ENCODE measurements around the gene MDFIC. TPM values are rescaled to one million over a fixed set of nuclear protein-coding genes. Genes with fewer than 3 reads are reported as not detected.

Gene MDFIC
- total RNA-seq, 3 donors from 2014 or later (not counting 1 experiment from before 2014, with no cell fraction given): 19.1 to 24.0 (median 21.8) TPM

DNA sequence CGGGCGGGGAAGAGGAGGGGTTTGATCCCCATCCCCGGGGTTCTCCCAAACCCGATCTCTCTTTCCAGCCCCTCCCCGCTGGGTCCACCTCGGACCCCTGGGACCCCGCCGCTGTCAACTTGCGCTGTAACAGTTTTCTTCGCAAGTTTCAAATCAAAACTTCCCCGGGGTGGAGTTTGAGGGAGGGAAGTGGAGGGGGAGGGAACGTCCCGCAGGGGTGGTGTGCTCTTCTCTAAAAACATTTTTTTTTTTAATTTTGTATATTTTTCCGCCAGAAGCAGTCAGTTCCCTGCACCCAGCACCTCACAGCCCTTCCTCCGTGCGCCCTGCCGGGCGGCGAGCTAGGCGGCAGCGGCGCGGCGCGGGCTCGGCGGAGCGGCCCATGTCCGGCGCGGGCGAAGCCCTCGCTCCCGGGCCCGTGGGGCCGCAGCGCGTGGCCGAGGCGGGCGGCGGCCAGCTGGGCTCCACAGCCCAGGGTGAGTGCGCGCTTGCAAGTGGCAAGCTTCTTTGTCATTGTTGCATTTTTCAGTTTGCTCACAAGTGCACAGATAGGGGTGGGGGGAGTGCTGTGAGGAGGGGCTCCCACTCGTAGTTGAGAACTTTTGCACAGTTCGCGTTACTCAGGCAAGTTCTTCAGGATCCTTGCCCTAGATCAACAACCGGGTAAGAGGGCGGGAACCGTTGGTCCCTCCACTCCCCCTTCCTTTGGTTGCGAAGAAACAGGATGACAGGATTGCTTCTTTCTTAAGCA lies 933 bp downstream of the MDFIC start:
- no peaks in the 10 kb centered on the region for H3K27me3 Mint-ChIP-seq (ENCODE audit: low read depth in 2 of 2)
- TF ChIP-seq, protein P1, sequence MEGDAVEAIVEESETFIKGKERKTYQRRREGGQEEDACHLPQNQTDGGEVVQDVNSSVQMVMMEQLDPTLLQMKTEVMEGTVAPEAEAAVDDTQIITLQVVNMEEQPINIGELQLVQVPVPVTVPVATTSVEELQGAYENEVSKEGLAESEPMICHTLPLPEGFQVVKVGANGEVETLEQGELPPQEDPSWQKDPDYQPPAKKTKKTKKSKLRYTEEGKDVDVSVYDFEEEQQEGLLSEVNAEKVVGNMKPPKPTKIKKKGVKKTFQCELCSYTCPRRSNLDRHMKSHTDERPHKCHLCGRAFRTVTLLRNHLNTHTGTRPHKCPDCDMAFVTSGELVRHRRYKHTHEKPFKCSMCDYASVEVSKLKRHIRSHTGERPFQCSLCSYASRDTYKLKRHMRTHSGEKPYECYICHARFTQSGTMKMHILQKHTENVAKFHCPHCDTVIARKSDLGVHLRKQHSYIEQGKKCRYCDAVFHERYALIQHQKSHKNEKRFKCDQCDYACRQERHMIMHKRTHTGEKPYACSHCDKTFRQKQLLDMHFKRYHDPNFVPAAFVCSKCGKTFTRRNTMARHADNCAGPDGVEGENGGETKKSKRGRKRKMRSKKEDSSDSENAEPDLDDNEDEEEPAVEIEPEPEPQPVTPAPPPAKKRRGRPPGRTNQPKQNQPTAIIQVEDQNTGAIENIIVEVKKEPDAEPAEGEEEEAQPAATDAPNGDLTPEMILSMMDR (IDR thresholded peaks at IDR 0.05): no peak
- Histone ChIP-seq H3K4me1 (ENCODE audit: control insufficient read depth, insufficient read depth, low read length) (no peaks in the 10 kb centered on the region), H3K27ac (ENCODE audit: low read length) (peak overlapping the region; percentile 92), H3K36me3 (ENCODE audit: control insufficient read depth, insufficient read depth, low read length) (no peaks in the 10 kb centered on the region), H3K9me3 (ENCODE audit: control insufficient read depth, insufficient read depth, low read length) (no peaks in the 10 kb centered on the region), H3K27me3 (ENCODE audit: control insufficient read depth, insufficient read depth, low read length) (no peaks in the 10 kb centered on the region), H3K4me3 (ENCODE audit: low read length) (peak overlapping the region; percentile 96)
- no peaks in the 10 kb centered on the region for H3K9me3 Mint-ChIP-seq
- H3K4me1 Mint-ChIP-seq: peaks cover 20 to 33% of the 10 kb centered on the region in 2 donors
- WGBS (ENCODE audit: insufficient coverage): under 1% methylated on average over 50 of the region's 51 CpGs
- no peaks in the 10 kb centered on the region for H3K36me3 Mint-ChIP-seq
- intact Hi-C loops (cut with micrococcal nuclease): loop anchor here (10.0 kb wide), 1 partner anchor 1292 kb away; the partner anchor contains the start of gene TES
- DNase-seq: peak; percentile 47 to 81
- ATAC-seq: peak; percentile 60 to 73 (median 61)
- H3K27ac Mint-ChIP-seq: peak overlapping the region; percentile 78 to 95
- H3K4me3 Mint-ChIP-seq: peak overlapping the region; percentile 96

DNA sequence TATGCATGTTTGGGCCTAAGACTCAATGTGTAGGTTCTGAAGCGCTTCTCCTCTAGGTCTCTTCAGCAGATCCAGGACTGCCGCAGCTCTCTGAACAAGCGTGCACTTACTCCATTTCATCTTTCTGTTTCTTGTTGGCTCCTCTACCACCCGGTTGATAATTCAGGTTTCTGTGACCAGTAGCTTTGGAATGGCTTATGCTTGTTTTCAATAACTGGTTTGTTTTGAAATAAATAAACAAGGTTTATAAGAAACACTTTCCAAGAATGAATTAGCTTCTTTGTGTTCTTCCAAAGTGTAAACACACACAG lies 1.5 kb downstream of the MDFIC start:
- Histone ChIP-seq H3K27ac (ENCODE audit: low read length) (peak overlapping the region; percentile 53), H3K27me3 (ENCODE audit: control insufficient read depth, insufficient read depth, low read length) (no peaks in the 10 kb centered on the region), H3K4me3 (ENCODE audit: low read length) (peak overlapping the region; percentile 96), H3K9me3 (ENCODE audit: control insufficient read depth, insufficient read depth, low read length) (no peaks in the 10 kb centered on the region), H3K36me3 (ENCODE audit: control insufficient read depth, insufficient read depth, low read length) (no peaks in the 10 kb centered on the region), H3K4me1 (ENCODE audit: control insufficient read depth, insufficient read depth, low read length) (peaks cover under 1% of the 10 kb centered on the region)
- Mint-ChIP-seq H3K4me3 (peak overlapping the region; percentile 96), H3K27ac (peak overlapping the region; percentile 78 to 95), H3K27me3 (ENCODE audit: low read depth in 2 of 2) (no peaks in the 10 kb centered on the region), H3K36me3 (no peaks in the 10 kb centered on the region), H3K9me3 (no peaks in the 10 kb centered on the region), H3K4me1 (peaks cover 20 to 33% of the 10 kb centered on the region in 2 donors)
- TF ChIP-seq, protein P1 (IDR thresholded peaks at IDR 0.05): no peak
- WGBS (ENCODE audit: insufficient coverage): 0% methylated on average over 3 of the region's 4 CpGs
- ATAC-seq: peak in 2 of 3 donors; percentile 47 to 48
- intact Hi-C loops (cut with micrococcal nuclease): loop anchor here (10.0 kb wide), 1 partner anchor 1291 kb away; the partner anchor contains the start of gene TES
- no peak for DNase-seq

DNA sequence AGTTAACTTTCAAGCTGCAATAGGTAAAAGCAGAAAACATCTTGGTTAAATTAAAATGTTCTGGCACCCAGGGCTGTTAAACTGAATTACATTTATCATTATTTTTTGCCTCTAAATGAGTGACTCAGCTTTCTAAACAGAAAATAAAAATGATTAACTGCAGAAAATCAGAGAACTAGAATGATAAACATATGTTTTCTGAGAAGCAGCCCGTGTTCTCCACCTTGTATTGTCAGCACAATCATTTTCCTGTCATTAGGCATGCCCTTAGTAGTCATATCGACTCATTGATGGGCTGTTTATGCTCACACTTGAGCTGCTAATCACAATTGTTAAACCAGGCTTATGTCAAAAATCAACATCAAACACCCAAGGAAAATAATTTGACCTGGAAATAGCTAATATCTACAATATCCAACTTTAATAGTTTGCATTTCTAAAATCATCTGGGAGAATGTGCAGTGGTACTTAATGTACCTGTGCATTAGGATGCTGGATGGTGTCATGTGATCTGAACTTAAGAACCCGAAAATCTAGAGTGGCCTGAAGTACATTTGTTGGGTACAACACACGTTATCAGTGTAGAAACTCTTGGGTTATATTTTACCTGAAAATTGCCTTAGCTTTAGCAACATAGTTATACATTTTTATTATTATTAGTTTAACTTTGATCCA lies 2.3 kb downstream of the MDFIC start:
- peak overlapping the region; percentile 78 to 95 for H3K27ac Mint-ChIP-seq
- peaks cover 6% of the 10 kb centered on the region for H3K4me1 ChIP-seq (ENCODE audit: control insufficient read depth, insufficient read depth, low read length)
- no peaks in the 10 kb centered on the region for H3K27me3 ChIP-seq (ENCODE audit: control insufficient read depth, insufficient read depth, low read length)
- TF ChIP-seq, protein P1 (IDR thresholded peaks at IDR 0.05): no peak
- peak overlapping the region; percentile 96 for H3K4me3 ChIP-seq (ENCODE audit: low read length)
- H3K27ac ChIP-seq (ENCODE audit: low read length): peak overlapping the region; percentile 53
- no peaks in the 10 kb centered on the region for H3K9me3 Mint-ChIP-seq
- no peak for DNase-seq
- no peaks in the 10 kb centered on the region for H3K27me3 Mint-ChIP-seq (ENCODE audit: low read depth in 2 of 2)
- WGBS (ENCODE audit: insufficient coverage): 35% methylated on average over 4 of the region's 4 CpGs
- no peak for ATAC-seq
- intact Hi-C loops (cut with micrococcal nuclease): loop anchor here (10.0 kb wide), 1 partner anchor 1291 kb away; the partner anchor contains the start of gene TES
- no peaks in the 10 kb centered on the region for H3K36me3 Mint-ChIP-seq
- peaks cover 20 to 33% of the 10 kb centered on the region in 2 donors for H3K4me1 Mint-ChIP-seq
- no peaks in the 10 kb centered on the region for H3K9me3 ChIP-seq (ENCODE audit: control insufficient read depth, insufficient read depth, low read length)
- peak overlapping the region; percentile 96 for H3K4me3 Mint-ChIP-seq
- no peaks in the 10 kb centered on the region for H3K36me3 ChIP-seq (ENCODE audit: control insufficient read depth, insufficient read depth, low read length)

Measured in natural killer cell (primary cell).